D721Med (cell line): ENCODE data around the gene GP1BA.

Source experiments
- DNase-seq: peaks from one replicate; pipeline ENCODE4 v3.0.0; 2011; ENCODE audit warnings: low spot score; ENCODE audit not compliant: insufficient read length
- FAIRE-seq: peaks from 2 replicates; lab custom pipeline; 2011; peaks lifted over from hg19 to GRCh38; lab: Jason Lieb, UNC
- CTCF ChIP-seq: IDR thresholded peaks from 2 replicates; pipeline ENCODE4 v1.5.1; 2012; ENCODE audit warnings: mild to moderate bottlenecking, control low read depth; ENCODE audit not compliant: insufficient read depth; ENCODE audit errors: missing control alignments

The GP1BA gene

GRCh38 chr17:4980644-4981216 is 48.7 kb downstream of the GP1BA start:
- DNase-seq (peak; percentile 64), FAIRE-seq (no peak)
- TF ChIP-seq CTCF: peak; percentile 36

DNA sequence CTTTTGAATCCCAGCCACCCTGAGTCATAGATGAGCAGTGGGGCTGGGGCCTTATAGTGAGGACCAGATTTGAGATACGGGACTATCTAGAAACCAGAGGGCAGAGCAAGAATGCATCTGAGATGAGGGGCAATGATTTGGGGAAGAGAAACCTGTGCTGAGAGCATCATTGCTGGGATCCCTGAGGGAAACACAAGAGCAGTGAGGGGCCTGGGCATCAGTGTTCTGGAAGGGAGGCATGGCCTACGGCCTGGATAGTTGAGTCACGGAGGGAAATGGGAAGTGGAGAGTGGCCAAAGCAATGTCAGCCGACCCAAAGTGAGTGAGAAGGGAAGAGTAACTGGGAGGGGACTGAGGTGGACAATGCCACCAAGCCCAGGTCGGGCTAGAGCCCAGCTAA is 50.2 kb downstream of the GP1BA start:
- TF ChIP-seq CTCF: no peak
- FAIRE-seq (no peak), DNase-seq (no peak)
